ENCODE results near the gene PRKAG2.

PRKAG2 gene

DNA sequence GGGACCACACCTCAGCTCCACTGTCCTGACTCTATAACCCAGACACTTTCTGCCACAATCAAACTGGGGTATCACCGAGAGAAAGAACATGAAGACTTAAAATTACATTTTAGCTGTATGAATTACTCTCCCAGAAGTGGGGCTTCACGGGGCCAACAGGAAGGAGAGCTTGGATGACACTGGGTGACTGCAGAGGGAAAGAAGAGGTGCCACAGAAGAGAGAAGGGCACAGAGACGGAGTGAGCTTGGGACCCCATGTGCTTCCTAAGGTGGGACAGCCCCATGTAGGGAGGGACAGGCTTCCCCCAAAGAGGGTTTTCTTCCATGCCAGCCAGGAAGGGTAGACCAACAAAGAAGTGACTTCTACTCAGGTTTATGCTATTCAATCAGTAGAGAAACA, 195.2 kb downstream of the PRKAG2 start:
- Histone ChIP-seq H3K9ac (ENCODE audit: insufficient read length) (no peak overlapping the region), H3K9me3 (ENCODE audit: low read depth, low read length) (no peaks in the 10 kb centered on the region), H3K4me3 (no peak overlapping the region), H3K36me3 (ENCODE audit: insufficient read depth, low read length) (no peaks in the 10 kb centered on the region), H3K27ac (no peak overlapping the region)
- DNase-seq (ENCODE audit: low read depth, low spot score): no peak
- TF ChIP-seq FOXP2 (optimal IDR thresholded peaks at IDR 0.05; ENCODE audit: control extremely low read depth, extremely low read length, insufficient read depth) (no peak), EZH2 (IDR thresholded peaks at IDR 0.05) (no peak), POLR2AphosphoS5 (IDR thresholded peaks at IDR 0.05; ENCODE audit: borderline replicate concordance, low read depth, low read length) (no peak)

DNA sequence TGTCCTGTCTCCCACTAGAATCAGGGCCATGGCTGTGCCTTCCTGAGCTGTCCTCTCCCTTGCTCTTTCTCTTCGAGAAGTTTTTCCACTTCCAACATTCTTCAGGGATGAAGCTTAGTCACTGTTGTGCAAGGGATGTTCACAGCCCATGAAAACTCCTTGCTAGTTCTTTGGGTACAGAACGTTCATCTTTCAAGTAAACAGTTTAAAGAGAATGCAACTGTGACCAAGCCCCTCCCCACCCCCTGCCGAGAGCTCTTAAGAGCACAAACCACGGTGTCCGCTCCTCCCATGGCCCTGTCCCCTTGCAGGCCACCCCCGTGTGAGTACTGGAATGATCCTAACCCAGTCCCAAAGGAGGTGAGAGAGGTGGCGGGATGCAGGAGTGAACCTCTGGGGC, 196.1 kb downstream of the PRKAG2 start:
- no peak overlapping the region for H3K27ac ChIP-seq
- H3K9me3 ChIP-seq (ENCODE audit: low read depth, low read length): no peaks in the 10 kb centered on the region
- H3K36me3 ChIP-seq (ENCODE audit: insufficient read depth, low read length): no peaks in the 10 kb centered on the region
- TF ChIP-seq POLR2AphosphoS5 (IDR thresholded peaks at IDR 0.05; ENCODE audit: borderline replicate concordance, low read depth, low read length): no peak
- TF ChIP-seq FOXP2 (optimal IDR thresholded peaks at IDR 0.05; ENCODE audit: control extremely low read depth, extremely low read length, insufficient read depth): no peak
- no peak for TF ChIP-seq EZH2 (IDR thresholded peaks at IDR 0.05)
- DNase-seq (ENCODE audit: low read depth, low spot score): no peak
- no peak overlapping the region for H3K9ac ChIP-seq (ENCODE audit: insufficient read length)
- no peak overlapping the region for H3K4me3 ChIP-seq

DNA sequence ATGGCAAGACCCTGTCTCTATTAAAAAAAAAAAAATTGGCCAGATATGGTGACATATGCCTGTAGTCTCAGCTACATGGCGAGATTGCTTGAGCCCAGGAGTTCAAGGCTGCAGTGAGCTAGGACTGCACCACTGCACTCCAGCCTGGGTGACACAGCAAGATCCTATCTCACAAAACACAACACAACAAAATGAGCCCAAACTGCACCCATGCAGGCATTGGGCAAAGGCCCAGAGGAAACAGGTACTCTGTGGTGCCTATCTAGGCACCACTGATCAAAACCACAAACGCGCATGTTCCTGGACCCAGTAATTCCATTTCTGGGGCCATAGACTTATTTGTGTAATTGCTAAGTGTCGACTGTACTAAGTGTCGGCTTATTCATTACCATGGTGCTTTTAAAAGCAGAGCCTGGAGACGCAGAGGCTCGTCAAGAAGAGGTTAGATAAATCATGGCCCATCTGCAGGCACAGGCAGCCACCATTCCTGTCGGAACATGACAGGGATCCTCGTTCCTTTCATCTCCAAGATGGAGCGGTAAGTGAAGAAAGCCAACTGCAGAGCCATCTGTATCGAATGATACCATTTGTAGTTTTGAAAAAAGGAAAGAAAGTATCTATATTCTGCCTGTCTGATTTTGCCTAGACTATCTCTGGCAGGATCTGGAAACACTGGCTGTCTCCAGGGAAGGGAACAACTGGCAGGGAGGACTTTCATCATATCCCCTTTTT, 196.9 kb downstream of the PRKAG2 start:
- Histone ChIP-seq H3K36me3 (ENCODE audit: insufficient read depth, low read length) (no peaks in the 10 kb centered on the region), H3K9me3 (ENCODE audit: low read depth, low read length) (no peaks in the 10 kb centered on the region), H3K4me3 (no peak overlapping the region), H3K9ac (ENCODE audit: insufficient read length) (no peak overlapping the region), H3K27ac (no peak overlapping the region)
- DNase-seq (ENCODE audit: low read depth, low spot score): no peak
- TF ChIP-seq EZH2 (IDR thresholded peaks at IDR 0.05) (no peak), FOXP2 (optimal IDR thresholded peaks at IDR 0.05; ENCODE audit: control extremely low read depth, extremely low read length, insufficient read depth) (no peak), POLR2AphosphoS5 (IDR thresholded peaks at IDR 0.05; ENCODE audit: borderline replicate concordance, low read depth, low read length) (no peak)

DNA sequence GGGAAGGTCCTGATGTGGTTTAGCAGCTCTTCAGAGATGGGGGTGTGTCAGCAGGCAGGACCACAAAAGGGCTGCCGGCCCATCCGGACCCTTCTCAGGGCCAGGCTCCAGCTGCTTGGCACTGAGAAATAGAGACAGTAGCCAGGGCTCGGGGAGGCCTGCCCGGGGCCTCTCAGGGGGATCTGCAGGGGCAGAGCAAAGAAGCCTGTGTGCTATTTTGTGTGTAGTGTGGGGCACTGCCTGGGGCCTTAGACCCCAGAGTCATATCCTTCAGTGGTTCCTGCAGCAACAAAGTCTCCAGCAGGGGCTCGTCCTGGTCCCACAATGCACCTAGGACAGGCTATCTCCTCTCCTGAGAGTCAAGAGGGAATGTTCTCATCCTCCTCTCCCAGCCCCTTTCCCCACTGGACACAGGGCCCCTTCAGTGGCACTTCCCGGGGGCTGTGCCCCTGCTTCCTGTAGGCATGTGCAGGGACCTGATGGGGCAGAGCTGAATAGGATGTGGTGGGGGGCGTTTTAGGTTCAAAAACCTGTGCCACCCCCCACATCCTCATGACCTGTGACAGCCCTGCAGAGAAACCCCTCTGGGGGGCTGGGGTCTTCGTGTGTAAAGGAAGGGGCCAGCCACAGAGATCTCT, 197.7 kb downstream of the PRKAG2 start:
- no peak for DNase-seq (ENCODE audit: low read depth, low spot score)
- TF ChIP-seq EZH2 (IDR thresholded peaks at IDR 0.05) (no peak), FOXP2 (optimal IDR thresholded peaks at IDR 0.05; ENCODE audit: control extremely low read depth, extremely low read length, insufficient read depth) (no peak), POLR2AphosphoS5 (IDR thresholded peaks at IDR 0.05; ENCODE audit: borderline replicate concordance, low read depth, low read length) (no peak)

DNA sequence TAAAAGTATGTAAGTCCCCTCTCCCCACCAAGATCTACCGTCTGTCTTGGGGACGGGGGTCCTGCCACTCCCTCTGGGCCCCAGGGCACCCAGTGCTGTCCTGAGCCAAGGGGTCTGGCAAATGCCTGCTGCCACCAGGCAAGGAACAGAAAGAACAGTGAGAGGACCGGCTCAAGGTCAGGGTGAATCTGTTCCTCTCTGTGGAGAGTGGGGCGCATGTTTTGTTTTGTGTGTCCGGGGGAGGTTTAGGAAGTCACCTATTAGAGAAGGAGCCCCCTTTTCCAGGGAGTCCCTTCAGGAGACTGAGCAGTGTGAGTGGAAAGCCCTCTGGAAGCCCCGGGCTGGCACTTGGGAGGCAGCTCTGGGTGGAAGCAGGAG, 198.7 kb downstream of the PRKAG2 start:
- H3K9ac ChIP-seq (ENCODE audit: insufficient read length): no peak overlapping the region
- no peak for DNase-seq (ENCODE audit: low read depth, low spot score)
- no peak for TF ChIP-seq EZH2 (IDR thresholded peaks at IDR 0.05)
- TF ChIP-seq FOXP2 (optimal IDR thresholded peaks at IDR 0.05; ENCODE audit: control extremely low read depth, extremely low read length, insufficient read depth): no peak
- no peak for TF ChIP-seq POLR2AphosphoS5 (IDR thresholded peaks at IDR 0.05; ENCODE audit: borderline replicate concordance, low read depth, low read length)
- no peaks in the 10 kb centered on the region for H3K9me3 ChIP-seq (ENCODE audit: low read depth, low read length)
- H3K4me3 ChIP-seq: no peak overlapping the region
- no peak overlapping the region for H3K27ac ChIP-seq
- no peaks in the 10 kb centered on the region for H3K36me3 ChIP-seq (ENCODE audit: insufficient read depth, low read length)

More for the DNA sequence above, 197.7 kb downstream of the PRKAG2 start:
- H3K9ac ChIP-seq (ENCODE audit: insufficient read length): no peak overlapping the region
- no peak overlapping the region for H3K4me3 ChIP-seq
- H3K27ac ChIP-seq: no peak overlapping the region
- H3K36me3 ChIP-seq (ENCODE audit: insufficient read depth, low read length): no peaks in the 10 kb centered on the region
- H3K9me3 ChIP-seq (ENCODE audit: low read depth, low read length): no peaks in the 10 kb centered on the region

DNA sequence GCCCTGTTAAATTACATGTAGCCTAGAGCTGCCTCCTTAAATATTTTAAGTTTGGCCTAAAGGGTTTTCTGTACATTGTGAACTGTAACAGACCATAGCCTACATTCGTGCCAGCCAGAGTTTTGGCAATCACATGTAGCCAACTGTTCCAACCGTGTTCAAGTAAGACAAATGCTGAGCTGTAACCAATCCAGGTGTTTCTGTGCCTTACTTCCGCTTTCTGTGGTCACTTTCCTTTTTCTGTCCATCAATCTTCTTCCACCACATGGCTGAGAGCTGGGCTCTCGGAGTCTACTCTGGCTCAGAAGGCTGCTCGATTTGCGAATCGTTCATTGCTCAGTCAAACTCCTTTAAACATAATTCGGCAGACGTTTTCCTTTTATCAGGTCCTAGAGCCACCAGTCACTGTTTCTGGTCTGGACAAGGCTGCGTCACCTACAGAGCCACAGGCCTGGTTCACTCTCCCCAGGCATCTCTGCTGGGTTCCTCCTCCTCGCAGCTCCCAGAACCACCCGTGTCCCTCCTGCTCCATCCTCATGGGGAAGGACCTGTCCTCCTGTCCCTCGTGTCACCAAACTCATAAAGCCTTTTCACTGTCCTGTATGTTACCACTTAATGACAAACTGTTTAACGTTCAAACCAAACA, 199.2 kb downstream of the PRKAG2 start:
- Histone ChIP-seq H3K9ac (ENCODE audit: insufficient read length) (no peak overlapping the region), H3K9me3 (ENCODE audit: low read depth, low read length) (no peaks in the 10 kb centered on the region), H3K27ac (no peak overlapping the region), H3K36me3 (ENCODE audit: insufficient read depth, low read length) (no peaks in the 10 kb centered on the region), H3K4me3 (no peak overlapping the region)
- no peak for TF ChIP-seq POLR2AphosphoS5 (IDR thresholded peaks at IDR 0.05; ENCODE audit: borderline replicate concordance, low read depth, low read length)
- no peak for TF ChIP-seq EZH2 (IDR thresholded peaks at IDR 0.05)
- no peak for TF ChIP-seq FOXP2 (optimal IDR thresholded peaks at IDR 0.05; ENCODE audit: control extremely low read depth, extremely low read length, insufficient read depth)
- DNase-seq (ENCODE audit: low read depth, low spot score): no peak

DNA sequence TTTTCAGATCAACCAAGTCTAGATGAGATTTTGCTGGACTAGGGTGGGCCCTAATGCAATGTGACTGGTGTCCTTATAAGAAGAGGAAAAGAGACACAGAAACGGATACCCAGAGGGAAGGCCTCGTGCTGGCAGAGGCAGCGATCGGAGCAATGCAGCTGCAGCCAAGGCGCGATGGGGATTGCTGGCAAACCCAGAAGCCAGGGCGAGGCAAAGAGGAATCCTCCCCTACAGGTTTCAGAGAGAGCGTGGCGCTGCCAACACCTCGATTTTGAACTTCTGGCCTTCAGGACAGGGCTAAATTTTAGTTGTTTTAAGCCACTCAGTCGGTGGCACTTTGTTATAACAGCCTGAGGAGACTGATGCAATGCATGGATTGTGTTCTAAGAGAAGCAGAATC, 200.2 kb downstream of the PRKAG2 start:
- Histone ChIP-seq H3K36me3 (ENCODE audit: insufficient read depth, low read length) (no peaks in the 10 kb centered on the region), H3K9me3 (ENCODE audit: low read depth, low read length) (no peaks in the 10 kb centered on the region), H3K9ac (ENCODE audit: insufficient read length) (no peak overlapping the region), H3K27ac (no peak overlapping the region), H3K4me3 (no peak overlapping the region)
- no peak for DNase-seq (ENCODE audit: low read depth, low spot score)
- TF ChIP-seq FOXP2 (optimal IDR thresholded peaks at IDR 0.05; ENCODE audit: control extremely low read depth, extremely low read length, insufficient read depth): no peak
- no peak for TF ChIP-seq POLR2AphosphoS5 (IDR thresholded peaks at IDR 0.05; ENCODE audit: borderline replicate concordance, low read depth, low read length)
- no peak for TF ChIP-seq EZH2 (IDR thresholded peaks at IDR 0.05)

DNA sequence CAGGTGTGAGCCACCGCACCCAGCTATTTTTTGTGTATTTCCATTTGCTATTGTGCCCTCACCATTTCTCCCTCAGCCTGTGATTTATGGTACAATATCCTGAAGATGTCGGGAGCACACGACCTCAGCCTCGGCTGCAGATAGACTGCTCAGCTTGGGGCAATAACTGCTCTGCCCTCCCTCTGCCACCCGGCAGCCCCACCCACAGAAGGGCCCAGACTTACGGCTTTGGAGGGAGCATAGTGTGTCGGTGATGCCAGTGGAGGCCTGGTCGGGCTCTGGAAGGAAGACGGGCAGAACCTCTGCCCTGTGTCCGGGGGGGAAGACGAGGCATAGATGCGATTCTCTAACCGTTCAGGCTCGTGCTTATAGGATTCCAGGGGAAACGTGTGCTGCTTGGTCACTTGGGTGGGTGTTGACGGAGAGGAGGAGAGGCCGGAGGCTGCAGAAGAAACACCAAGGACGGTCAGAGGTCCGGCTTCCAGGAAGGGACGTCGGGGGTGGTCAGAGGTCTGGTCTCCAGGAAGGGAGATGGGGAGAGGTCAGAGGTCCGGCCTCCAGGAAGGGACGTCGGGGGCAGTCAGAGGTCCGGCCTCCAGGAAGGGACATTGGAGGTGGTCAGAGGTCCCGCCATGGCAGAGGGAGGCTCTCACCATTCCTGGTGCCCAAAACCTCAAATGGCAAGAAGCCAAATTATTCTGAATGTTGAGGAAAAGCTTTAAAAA, 201.6 kb downstream of the PRKAG2 start:
- no peak for DNase-seq (ENCODE audit: low read depth, low spot score)
- Histone ChIP-seq H3K9me3 (ENCODE audit: low read depth, low read length) (no peaks in the 10 kb centered on the region), H3K9ac (ENCODE audit: insufficient read length) (no peak overlapping the region), H3K36me3 (ENCODE audit: insufficient read depth, low read length) (no peaks in the 10 kb centered on the region), H3K27ac (no peak overlapping the region), H3K4me3 (no peak overlapping the region)
- TF ChIP-seq POLR2AphosphoS5 (IDR thresholded peaks at IDR 0.05; ENCODE audit: borderline replicate concordance, low read depth, low read length): no peak
- no peak for TF ChIP-seq EZH2 (IDR thresholded peaks at IDR 0.05)
- TF ChIP-seq FOXP2 (optimal IDR thresholded peaks at IDR 0.05; ENCODE audit: control extremely low read depth, extremely low read length, insufficient read depth): no peak

All from SK-N-MC (cell line).